ENCODE results near the gene ABRACL.

DNA sequence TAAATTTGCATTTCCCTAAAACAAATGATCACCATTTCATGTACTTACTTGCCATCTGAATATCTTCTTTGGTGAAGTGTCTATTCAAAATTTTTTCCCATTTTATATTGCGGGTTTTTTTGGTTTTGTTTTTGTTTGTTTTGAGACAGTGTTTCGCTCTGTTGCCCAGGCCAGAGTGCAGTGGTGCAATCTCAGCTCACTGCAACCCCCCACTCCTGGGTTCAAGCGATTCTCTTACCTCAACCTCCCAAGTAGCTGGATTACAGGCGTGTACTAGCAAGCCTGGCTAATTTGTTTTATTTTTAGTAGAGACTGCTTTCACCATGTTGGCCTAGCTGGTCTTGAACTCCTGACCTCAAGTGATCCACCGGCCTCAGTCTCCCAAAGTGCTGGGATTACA is 31.4 kb upstream of the ABRACL start:
- TF ChIP-seq ZNF584 (CRISPR knock-in tag; IDR thresholded peaks at IDR 0.05; ENCODE audit: low read depth) (no peak), ELK1 (CRISPR knock-in tag; IDR thresholded peaks at IDR 0.05) (no peak), EZH2 (IDR thresholded peaks at IDR 0.05; ENCODE audit: borderline replicate concordance, low read depth, low read length) (no peak), ZNF274 (IDR thresholded peaks at IDR 0.05; ENCODE audit: borderline replicate concordance, low read depth, low read length) (no peak), ZNF174 (CRISPR knock-in tag; IDR thresholded peaks at IDR 0.05) (no peak), YY1 (IDR thresholded peaks at IDR 0.05; ENCODE audit: borderline replicate concordance in 1 of 3, control insufficient read depth in 1 of 3, extremely low read depth in 1 of 3, insufficient read depth in 3 of 3, insufficient read length in 1 of 3, insufficient replicate concordance in 2 of 3, low read depth in 1 of 3, low read length in 2 of 3) (no peak), ZNF212 (CRISPR knock-in tag; IDR thresholded peaks at IDR 0.05) (no peak), CHCHD3 (CRISPR knock-in tag; IDR thresholded peaks at IDR 0.05) (no peak)

All from K562 (cell line).